Panc1 (cell line): ENCODE results near the gene MAPK8.

Experiments
- CTCF ChIP-seq: fragments of 450-650 bp; IDR thresholded peaks from 2 replicates; pipeline ENCODE4 v1.5.1; 2017; ENCODE audit warnings: mild to moderate bottlenecking
- POLR2AphosphoS5 ChIP-seq: IDR thresholded peaks from 2 replicates; pipeline ENCODE4 v1.6.1; 2012; ENCODE audit warnings: mild to moderate bottlenecking, low read depth, low read length, moderate library complexity
- REST ChIP-seq, 2 experiments: IDR thresholded peaks; 2 replicates each; pipeline ENCODE4 v1.6.1; 2011 to 2012; ENCODE audit warnings: low read depth in 2 of 2, control low read depth in 1 of 2, low read length in 1 of 2, mild to moderate bottlenecking in 1 of 2, moderate library complexity in 1 of 2; ENCODE audit not compliant: insufficient read depth in 1 of 2
- TCF7L2 ChIP-seq: IDR thresholded peaks from 2 replicates; pipeline ENCODE4 v1.6.1; 2011; ENCODE audit warnings: mild to moderate bottlenecking, low read depth, low read length, inconsistent platforms

- TF ChIP-seq POLR2AphosphoS5 = no peak
- no peak for TF ChIP-seq CTCF
- no peak for TF ChIP-seq REST (IDR thresholded peaks at IDR 0.05; ENCODE audit: insufficient read depth in 1 of 2, low read depth in 2 of 2, low read length in 1 of 2)
- no peak for TF ChIP-seq TCF7L2
These were observed 23.8 kb downstream of the MAPK8 start for GRCh38 chr10:48330269-48330668.
